ENCODE data around the gene TCF7L2. TPM values are rescaled to one million over a fixed set of nuclear protein-coding genes. Genes with fewer than 3 reads are reported as not detected.

Gene TCF7L2
- total and polyA plus RNA-seq, 9 of the 15 experiments (the other 6 are each of a cell fraction or from before 2014, with no cell fraction given), result 0.32 to 2.8 (median 0.92) TPM

DNA sequence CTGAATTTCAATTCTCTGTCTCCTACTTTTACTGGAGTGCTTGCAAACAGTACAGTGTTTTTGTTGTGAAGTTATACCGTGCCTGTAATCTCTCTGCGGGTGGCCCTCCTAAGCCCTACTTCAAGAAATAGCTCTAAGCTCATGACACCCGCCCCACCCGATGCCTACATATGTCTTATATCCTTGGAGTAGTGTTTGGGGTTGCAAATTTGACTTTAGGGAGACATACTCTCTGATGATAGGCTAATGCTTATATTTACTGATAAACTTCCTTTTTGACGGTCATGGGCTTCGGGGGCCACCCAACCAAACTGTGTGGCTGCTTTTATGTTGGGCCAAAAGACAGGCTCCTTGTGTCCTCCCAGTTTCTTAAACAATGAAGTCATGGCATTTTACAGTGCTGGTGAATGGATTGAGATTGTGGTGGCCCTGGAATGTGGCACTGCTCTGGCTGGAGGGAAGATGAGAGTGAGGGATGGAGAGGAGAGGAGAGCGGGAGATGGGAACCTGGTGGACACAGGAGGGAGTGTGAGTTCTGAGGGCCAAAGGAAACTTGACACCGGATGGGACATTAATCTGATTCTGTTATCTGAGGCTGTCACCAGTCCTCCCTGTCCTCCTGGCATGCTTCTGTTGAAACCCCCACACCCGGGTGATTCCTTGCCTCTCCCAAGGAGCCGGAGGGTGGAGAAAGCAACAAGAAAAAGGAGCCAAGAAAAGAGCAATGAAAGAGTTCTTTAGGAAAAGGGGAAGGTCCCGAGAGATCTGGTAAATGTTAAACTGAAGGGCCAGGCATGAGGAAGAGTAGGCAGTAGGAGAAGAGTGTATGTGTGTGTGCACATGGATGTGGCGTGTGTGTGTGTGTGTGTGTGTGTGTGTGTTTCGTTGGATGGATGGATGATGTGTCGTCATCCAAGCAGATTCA lies 113.3 kb downstream of the TCF7L2 start (continued):
- TF ChIP-seq, protein P1, sequence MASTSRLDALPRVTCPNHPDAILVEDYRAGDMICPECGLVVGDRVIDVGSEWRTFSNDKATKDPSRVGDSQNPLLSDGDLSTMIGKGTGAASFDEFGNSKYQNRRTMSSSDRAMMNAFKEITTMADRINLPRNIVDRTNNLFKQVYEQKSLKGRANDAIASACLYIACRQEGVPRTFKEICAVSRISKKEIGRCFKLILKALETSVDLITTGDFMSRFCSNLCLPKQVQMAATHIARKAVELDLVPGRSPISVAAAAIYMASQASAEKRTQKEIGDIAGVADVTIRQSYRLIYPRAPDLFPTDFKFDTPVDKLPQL (IDR thresholded peaks at IDR 0.05; ENCODE audit: extremely low read depth, insufficient read length), result no peak
- TF ChIP-seq, protein P2, sequence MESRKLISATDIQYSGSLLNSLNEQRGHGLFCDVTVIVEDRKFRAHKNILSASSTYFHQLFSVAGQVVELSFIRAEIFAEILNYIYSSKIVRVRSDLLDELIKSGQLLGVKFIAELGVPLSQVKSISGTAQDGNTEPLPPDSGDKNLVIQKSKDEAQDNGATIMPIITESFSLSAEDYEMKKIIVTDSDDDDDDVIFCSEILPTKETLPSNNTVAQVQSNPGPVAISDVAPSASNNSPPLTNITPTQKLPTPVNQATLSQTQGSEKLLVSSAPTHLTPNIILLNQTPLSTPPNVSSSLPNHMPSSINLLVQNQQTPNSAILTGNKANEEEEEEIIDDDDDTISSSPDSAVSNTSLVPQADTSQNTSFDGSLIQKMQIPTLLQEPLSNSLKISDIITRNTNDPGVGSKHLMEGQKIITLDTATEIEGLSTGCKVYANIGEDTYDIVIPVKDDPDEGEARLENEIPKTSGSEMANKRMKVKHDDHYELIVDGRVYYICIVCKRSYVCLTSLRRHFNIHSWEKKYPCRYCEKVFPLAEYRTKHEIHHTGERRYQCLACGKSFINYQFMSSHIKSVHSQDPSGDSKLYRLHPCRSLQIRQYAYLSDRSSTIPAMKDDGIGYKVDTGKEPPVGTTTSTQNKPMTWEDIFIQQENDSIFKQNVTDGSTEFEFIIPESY (CRISPR knock-in tag; IDR thresholded peaks at IDR 0.05), result no peak
- TF ChIP-seq, protein P3, sequence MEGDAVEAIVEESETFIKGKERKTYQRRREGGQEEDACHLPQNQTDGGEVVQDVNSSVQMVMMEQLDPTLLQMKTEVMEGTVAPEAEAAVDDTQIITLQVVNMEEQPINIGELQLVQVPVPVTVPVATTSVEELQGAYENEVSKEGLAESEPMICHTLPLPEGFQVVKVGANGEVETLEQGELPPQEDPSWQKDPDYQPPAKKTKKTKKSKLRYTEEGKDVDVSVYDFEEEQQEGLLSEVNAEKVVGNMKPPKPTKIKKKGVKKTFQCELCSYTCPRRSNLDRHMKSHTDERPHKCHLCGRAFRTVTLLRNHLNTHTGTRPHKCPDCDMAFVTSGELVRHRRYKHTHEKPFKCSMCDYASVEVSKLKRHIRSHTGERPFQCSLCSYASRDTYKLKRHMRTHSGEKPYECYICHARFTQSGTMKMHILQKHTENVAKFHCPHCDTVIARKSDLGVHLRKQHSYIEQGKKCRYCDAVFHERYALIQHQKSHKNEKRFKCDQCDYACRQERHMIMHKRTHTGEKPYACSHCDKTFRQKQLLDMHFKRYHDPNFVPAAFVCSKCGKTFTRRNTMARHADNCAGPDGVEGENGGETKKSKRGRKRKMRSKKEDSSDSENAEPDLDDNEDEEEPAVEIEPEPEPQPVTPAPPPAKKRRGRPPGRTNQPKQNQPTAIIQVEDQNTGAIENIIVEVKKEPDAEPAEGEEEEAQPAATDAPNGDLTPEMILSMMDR (IDR thresholded peaks at IDR 0.05 in 2 of 3, conservative IDR thresholded peaks at IDR 0.05 in 1 of 3; ENCODE audit: insufficient read depth in 2 of 3, low read depth in 1 of 3, low read length in 3 of 3), result peak in 2 of 3 experiments; percentile 22 to 34; a peak in 2 of 6 replicates
- no peak for TF ChIP-seq CBFB (CRISPR knock-in tag; IDR thresholded peaks at IDR 0.05)
- 0 out of 2 replicates have a peak, but pooled peaks have one; percentile 38 for TF ChIP-seq MTA1 (IDR thresholded peaks at IDR 0.05; ENCODE audit: borderline replicate concordance)
- TF ChIP-seq, protein P4, sequence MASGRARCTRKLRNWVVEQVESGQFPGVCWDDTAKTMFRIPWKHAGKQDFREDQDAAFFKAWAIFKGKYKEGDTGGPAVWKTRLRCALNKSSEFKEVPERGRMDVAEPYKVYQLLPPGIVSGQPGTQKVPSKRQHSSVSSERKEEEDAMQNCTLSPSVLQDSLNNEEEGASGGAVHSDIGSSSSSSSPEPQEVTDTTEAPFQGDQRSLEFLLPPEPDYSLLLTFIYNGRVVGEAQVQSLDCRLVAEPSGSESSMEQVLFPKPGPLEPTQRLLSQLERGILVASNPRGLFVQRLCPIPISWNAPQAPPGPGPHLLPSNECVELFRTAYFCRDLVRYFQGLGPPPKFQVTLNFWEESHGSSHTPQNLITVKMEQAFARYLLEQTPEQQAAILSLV (tag; IDR thresholded peaks at IDR 0.05), result no peak
- no peak for TF ChIP-seq GABPB1 (CRISPR knock-in tag; IDR thresholded peaks at IDR 0.05)
- TF ChIP-seq, protein P5, sequence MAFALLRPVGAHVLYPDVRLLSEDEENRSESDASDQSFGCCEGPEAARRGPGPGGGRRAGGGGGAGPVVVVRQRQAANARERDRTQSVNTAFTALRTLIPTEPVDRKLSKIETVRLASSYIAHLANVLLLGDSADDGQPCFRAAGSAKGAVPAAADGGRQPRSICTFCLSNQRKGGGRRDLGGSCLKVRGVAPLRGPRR (CRISPR knock-in tag; IDR thresholded peaks at IDR 0.05), result no peak
- TF ChIP-seq HDAC6 (IDR thresholded peaks at IDR 0.05; ENCODE audit: low read depth, low read length), result no peak
- no peak for TF ChIP-seq CREBBP (IDR thresholded peaks at IDR 0.05; ENCODE audit: low read depth, low read length)
- TF ChIP-seq RUNX1 (IDR thresholded peaks at IDR 0.05; ENCODE audit: low read depth), result no peak
- TF ChIP-seq, protein P6, sequence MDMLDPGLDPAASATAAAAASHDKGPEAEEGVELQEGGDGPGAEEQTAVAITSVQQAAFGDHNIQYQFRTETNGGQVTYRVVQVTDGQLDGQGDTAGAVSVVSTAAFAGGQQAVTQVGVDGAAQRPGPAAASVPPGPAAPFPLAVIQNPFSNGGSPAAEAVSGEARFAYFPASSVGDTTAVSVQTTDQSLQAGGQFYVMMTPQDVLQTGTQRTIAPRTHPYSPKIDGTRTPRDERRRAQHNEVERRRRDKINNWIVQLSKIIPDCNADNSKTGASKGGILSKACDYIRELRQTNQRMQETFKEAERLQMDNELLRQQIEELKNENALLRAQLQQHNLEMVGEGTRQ (CRISPR knock-in tag; IDR thresholded peaks at IDR 0.05), result no peak
- TF ChIP-seq, protein P7, sequence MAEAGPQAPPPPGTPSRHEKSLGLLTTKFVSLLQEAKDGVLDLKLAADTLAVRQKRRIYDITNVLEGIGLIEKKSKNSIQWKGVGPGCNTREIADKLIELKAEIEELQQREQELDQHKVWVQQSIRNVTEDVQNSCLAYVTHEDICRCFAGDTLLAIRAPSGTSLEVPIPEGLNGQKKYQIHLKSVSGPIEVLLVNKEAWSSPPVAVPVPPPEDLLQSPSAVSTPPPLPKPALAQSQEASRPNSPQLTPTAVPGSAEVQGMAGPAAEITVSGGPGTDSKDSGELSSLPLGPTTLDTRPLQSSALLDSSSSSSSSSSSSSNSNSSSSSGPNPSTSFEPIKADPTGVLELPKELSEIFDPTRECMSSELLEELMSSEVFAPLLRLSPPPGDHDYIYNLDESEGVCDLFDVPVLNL (CRISPR knock-in tag; IDR thresholded peaks at IDR 0.05; ENCODE audit: low read depth), result no peak
- TF ChIP-seq, protein P8, sequence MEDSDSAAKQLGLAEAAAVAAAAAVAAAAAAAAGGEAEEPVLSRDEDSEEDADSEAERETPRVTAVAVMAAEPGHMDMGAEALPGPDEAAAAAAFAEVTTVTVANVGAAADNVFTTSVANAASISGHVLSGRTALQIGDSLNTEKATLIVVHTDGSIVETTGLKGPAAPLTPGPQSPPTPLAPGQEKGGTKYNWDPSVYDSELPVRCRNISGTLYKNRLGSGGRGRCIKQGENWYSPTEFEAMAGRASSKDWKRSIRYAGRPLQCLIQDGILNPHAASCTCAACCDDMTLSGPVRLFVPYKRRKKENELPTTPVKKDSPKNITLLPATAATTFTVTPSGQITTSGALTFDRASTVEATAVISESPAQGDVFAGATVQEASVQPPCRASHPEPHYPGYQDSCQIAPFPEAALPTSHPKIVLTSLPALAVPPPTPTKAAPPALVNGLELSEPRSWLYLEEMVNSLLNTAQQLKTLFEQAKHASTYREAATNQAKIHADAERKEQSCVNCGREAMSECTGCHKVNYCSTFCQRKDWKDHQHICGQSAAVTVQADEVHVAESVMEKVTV (CRISPR knock-in tag; IDR thresholded peaks at IDR 0.05), result no peak
- TF ChIP-seq TAF15 (IDR thresholded peaks at IDR 0.05; ENCODE audit: low read depth, low read length), result no peak
